Dermis microvascular lymphatic vessel endothelial cell (primary cell): Measurements from ENCODE around the gene RPL3. TPM values are rescaled to one million over a fixed set of nuclear protein-coding genes. Genes with fewer than 3 reads are reported as not detected.
"Not testable (repeated sequence)": the region's sequence is repeated elsewhere in the genome, so short reads cannot be mapped to it uniquely, and the experiment has no call there.

Source experiments
- DNase-seq, 2 donors: peaks; one replicate each; pipeline versions ENCODE4 v3.0.0 to v3.0.0-alpha.2; 2010; ENCODE audit warnings: low read depth in 2 of 2
- total RNA-seq: library from RNA; depleted of rRNA; stranded (reverse); fragments of >200 nt; gene quantifications from 2 replicates; pipeline ENCODE4 v1.2.1, GENCODE V29; 2014

Gene RPL3
- 2,576 and 3,971 TPM in 2 replicates for total RNA-seq

DNA sequence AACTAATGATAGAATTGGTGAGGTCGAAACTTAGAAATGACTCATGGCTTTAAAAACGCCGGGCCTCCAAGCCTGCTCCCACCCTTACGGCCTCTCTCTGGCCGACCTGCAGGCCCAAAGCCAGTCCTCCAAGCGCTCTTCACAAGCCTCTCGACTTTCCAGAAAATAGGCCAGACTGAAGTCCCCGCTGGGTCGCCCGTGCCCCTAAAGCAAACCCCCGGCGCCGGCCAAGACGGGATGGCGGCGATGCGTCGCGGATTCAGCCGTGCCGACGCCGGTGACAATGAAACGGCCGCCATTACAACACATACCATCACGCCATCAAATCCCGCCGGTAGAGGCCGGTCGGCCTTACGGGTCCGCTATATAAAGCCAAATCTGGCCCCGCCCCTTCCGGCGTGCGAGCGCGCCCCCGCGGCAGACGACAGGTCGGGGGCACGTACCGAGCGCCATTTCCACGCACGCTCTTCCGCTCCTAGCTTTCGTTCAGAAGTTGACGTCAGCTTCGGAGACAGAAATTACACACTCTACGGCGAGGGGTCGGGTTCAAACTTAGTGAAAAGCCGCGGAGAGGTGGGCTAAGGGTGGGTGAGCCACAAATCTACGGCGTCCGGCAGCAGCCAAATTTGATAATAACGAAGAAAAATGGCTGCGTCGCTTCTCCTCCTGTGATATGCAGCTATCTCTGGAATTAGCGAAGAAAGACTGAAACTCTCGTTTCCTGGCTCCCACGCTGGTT, at the start of gene RPL3:
Gene RPL3 (minus strand): TSS at position 340 of the 739 bp plus-strand sequence. CDS start 26 bp downstream, at position 314.
- peak; percentile 99 to 100 for DNase-seq

DNA sequence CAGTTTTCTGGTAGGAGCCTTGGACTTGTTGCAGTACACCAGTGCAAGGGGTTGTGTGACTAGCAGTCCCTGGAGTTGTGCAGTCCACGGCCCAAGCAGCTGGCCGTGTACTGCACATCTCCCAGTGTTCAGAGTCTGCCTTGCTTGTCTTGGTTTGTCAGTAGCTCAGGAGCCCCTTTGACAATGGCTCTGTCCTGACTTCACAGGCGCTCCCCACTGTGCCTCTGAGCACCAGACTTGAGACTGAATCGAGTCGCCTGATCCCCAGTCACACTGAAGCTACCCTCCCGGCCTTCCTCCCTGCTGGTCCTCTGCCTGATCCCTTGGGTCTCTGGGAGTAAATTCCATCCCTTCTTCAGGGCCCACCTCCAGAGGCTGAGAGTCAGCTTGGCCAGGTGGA, 49.8 kb upstream of the RPL3 start:
- no peak for DNase-seq

DNA sequence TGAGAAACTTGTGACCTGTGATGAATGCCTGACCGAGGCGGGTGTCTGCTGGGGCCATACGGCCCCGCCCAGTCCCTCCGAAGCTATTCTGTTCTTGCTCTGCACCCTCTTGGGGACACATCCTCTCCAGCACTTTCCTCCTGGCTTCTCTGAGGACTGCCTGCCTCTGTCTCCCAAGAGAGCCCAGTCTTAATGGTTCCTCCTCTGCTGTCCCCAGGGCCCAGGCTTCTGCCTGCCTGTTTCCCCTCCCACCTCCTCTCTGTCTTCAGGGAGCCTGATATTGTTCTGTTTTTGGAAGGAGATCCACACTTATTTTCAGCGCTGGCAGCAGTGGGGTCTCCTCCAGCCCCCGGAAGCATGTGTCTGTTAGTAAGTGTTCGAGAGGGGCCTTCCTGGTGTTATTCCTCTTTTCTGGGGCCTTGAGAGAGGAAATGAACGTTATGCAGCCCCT, 49.1 kb upstream of the RPL3 start:
- no peak for DNase-seq

DNA sequence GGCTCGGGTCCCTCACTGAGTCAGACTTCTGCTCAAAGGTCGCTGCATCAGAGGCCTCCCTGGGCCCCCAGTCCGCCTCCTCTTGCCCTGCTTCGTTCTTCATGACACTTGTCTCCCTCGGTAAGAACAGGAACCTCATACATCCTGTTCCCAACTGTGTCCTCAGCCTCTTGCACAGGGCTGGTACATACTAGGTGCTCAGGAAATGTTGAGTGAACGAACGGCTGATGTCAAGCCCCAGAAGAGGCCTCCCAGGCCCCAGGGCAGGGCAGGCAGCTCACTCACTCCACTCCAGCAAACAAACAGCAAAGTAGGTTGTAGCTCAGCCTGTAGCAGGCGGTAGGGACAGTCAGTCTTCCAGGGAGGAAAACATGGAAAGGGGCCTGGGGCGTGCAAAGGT, 47.6 kb upstream of the RPL3 start:
- DNase-seq, result no peak

DNA sequence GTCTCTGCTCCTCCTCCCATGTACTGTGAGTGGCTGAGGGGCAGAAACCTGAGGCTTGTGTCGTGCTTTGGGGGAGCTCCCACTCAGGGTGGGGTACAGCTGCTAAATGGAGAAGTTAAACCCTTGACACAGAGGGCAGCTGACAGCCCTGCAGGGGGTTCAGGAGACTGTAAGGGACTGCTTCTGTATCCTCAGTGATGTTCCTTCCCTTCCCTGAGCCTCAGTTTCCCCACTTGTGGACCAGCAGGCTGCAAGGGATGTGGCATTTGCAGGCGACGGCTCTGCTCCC, 46.0 kb upstream of the RPL3 start:
- DNase-seq, result no peak

DNA sequence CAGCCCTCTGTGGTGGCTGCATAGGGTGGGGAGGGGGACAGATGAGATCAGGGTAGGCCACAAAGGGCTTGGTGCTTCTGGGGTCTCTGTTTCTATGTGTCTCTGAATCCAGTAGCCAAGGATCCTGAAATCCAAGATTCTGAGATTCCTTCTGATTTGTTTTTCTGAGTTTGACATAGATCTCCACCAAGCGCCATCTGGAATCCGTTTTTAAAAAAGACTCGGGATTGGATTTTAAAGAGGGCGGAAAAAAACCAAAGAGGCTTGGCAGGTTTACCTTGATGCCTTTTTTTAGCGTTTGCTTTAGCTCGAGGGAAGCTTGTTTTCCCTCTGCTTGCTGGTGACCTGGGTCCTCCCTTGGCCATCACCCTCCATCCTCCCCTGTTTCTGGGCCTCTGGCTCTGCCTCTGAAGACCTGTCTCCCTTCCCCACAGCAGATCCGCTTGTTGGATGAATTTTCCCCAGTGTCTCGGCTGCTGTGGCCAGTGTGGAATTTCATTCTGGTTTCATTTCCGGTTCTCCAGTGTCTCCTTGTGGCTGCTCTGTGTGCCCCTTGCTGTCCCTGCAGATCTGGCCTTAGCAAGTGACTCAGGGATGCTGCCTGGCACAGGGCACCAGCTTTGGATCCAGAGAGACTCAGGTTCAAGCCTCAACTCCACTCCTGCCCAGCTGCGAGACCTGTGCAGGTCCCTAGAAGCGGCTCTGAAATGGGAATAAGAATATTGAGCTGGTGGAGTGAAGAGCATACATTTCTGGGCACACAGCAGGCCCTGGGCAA, 45.5 kb upstream of the RPL3 start:
- DNase-seq, result no peak

DNA sequence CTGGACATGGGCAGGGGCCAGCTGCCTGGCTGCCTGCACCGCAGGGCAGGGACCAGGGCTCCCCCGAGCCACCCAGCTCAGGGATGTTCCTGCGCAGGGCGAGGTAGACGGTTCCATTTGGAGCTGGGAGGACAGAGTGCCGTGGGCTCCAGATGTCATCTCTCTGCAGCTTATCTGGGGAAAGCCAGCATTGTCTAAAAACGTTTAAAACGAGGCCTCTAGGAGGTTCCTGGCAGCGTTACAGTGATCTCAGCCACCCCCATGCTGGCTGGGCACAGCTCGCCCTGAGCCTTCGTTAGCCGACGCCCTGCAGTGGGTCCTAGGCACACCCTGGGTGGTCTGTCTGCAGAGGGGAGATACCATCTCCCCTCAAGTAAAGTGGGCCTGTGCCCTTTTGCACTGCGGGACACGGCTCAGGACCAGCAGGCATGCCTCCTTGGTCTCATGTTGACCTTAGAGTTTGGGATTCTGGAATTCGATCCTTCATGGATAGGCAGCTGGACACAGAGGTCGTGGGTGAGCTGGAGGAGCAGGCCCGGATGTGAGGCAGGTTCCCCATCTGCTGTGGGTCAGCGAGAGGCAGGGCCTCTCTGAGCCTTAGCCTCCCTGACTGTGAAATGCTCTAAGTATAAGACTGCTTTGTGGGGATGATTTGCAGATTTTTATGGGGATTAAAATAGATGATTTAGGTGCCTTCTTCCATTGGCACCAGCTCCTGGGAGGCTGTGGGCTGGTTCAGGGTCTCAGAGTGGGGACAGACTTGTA, 44.5 kb upstream of the RPL3 start:
- no peak for DNase-seq

DNA sequence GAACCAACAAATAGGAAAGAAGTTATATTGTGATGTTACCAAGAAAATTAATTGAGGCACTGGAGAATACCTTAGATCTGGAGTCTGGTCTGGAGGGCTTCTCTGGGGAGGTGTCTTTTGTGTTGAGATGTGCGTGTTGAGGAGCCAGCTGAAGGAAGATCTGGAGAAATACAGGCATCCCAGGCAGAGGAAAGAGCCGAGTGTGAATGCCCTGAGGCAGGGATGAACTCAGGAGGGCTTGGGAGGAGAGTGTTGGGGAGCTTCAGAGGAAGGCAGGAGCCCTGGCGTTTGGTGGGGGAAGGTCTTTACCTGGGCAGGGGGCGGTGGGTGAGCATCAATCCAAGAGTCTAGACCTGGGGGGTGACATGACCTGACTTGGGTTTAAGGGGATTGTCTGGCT, 43.5 kb upstream of the RPL3 start:
- no peak for DNase-seq

DNA sequence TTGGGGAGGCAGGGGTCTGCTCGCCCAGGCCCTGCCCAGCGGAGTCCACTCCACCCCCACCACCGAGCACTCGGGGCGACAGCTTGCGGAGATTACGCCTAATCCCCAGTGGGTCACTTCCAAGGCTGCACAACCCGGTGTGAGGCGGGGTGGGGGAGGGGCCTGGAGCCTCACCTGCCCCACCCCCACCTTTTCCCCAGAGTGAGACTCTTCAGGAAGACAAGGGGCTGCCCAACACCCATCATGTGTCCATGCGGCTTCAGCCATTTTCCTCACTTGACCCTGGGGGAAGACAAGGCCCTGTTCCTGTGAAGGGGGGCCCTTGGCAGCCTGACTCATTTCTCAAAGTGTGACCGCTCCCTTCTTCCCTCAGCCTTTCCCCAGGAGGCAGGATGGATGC, 42.8 kb upstream of the RPL3 start:
- no peak for DNase-seq

DNA sequence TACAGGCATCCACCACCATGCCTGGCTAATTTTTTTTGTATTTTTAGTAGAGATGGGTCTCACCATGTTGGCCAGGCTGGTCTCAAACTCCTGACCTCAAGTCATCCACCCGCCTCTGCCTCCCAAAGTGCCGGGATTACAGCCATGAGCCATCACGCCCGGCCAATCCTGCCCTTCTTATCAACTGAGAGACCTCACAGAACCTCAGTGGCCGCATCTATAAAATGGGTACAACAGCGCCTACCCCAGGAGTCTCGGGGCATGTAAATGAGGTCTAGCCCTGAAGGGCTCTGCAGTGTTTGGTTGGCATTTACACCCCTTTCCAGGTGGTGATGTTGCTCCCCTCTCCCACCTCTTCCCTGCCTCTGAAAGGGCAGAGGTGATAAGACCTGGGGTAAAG, 42.1 kb upstream of the RPL3 start:
- DNase-seq, result no peak

DNA sequence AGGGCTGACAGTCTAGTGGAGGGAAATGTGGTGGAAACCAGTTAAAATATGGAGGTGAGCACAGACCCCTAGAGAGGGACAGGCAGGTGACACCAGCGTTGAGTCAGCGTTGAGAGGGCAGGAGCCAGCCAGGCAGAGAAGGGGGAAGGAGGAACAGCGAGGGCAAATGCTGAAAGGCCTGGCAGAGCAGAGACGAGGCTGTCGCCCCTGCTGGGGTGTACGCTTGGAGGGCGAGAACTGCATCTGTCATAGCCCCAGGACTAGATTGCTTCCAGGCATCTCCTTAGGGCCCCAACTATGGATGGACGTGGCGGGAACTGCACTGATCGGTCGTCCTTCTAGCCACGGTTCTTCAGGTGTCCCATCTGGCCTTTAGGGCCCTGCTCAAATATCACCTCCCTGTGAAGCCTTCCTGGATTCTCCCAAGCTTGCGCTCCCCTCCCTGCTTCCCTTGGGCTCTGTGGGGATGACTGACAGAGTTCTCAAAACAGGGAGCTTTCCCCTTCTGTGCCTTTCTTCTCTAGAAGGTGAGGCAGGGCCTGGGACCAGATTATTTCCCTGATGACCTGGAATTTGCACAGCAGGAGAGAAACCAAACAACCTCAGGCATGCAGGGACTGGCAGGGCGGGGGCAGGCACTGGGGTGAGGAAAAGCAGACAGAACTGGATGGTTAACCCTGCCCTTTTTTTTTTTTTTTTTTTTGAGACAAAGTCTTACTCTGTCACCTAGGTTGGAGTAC, 41.4 kb upstream of the RPL3 start:
- DNase-seq, result no peak

DNA sequence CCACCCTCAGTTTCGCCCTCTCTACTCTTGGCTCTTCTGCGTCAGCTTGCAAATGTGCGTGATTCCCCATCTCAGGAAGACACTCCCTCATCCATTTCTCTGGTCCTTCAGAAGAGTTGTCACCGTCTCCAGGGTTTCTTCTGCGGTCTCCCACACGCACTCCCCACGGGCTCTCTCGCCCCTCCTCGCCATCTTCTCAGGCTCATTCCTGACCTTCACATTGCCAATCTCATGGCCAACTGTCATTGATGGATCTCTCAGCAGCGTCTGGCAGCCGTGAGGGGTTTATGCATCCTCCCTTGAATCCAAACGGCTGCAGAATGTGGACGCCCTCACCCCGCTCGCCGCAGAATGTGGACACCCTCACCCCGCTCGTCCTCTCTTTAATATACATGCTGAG, 40.8 kb upstream of the RPL3 start:
- no peak for DNase-seq

DNA sequence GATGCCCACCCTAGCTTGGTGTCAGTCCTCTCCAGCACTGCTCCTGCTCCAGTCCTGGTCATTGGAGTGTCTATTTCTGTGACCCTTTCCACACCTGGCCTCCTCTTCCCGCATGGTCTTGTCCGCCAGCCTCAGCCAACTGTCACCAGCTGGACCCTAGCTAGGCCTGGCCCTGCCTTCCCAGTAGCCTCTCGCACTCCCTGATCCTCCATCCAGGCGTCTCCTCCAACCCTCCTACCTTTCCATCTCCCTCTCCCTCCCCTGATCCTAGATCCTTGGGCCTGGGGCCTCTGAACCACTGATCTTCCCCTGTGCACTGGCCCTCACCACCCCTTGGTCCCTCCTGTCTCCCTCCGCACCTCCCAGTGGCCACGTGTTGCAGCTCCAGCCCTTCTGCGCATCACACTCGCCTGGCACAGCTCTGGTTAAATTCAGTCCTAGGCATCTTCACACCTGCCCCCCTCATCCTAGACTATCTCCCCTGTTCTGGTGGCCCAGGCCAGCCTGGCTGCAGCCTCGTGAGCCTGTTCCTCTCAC, 40.3 kb upstream of the RPL3 start:
- DNase-seq, result no peak

DNA sequence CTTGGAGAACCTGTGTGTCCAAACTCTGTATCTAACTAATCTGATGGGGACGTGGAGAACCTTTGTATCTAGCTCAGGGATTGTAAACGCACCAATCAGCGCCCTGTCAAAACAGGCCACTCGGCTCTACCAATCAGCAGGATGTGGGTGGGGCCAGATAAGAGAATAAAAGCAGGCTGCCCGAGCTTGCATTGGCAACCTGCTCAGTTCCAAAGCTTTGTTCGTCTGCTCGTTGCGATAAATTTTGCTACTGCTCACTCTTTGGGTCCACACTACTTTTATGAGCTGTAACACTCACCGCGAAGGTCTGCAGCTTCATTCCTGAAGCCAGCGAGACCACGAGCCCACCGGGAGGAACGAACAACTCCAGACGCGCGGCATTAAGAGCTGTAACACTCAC, 38.8 kb upstream of the RPL3 start:
- not testable (repeated sequence) for DNase-seq

DNA sequence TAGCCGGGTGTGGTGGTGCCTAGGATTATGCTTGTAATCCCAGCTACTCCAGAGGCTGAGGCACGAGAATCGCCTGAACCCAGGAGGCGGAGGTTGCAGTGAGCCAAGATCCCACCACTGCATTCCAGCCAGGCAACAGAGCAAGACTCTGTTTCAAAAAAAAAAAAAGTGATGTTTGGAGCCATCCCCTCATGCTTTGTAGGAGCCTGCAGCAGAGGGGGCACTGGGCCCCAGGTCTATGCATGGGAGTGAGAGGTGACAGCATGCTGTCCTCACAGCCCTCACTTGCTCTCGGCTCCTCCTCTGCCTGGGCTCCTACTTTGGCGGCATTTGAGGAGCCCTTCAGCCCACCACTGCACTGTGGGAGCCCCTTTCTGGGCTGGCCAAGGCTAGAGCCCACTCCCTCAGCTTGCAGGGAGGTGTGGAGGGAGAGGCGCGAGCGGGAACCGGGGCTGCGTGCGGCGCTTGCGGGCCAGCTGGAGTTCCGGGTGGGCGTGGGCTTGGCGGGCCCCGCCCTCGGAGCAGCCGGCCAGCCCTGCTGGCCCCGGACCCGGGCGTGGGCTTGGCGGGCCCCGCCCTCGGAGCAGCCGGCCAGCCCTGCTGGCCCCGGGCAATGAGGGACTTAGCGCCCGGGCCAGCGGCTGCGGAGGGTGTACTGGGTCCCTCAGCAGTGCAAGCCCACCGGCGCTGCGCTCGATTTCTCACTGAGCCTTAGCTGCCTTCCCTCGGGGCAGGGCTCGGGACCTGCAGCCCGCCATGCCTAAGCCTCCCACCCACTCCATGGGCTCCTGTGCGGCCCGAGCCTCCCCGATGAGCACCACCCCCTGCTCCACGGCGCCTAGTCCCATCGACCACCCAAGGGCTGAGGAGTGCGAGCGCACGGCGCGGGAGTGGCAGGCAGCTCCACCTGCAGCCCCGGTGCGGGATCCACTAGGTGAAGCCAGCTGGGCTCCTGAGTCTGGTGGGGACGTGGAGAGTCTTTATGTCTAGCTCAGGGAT, 38.0 kb upstream of the RPL3 start:
- not testable (repeated sequence) for DNase-seq

DNA sequence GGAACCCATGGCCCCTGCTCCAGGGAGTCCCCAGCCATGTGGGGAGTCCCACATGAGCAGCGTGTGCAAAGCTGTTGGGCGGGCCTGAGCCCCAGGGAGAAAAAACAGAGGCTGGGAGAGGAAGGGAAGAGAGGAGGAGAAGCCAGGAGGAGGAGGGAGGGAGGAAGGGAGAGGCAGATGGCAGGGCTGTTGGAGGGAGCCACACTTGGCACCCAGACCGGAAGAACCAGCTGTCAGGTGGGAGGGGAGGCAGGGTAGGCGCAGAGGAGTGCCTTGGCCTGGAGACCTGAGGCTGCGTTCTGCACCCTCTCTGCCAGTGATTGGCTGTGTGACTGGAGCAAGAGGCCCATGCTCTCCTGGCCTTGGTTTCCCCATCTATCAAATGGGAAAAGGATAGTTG, 37.0 kb upstream of the RPL3 start:
- DNase-seq, result no peak

DNA sequence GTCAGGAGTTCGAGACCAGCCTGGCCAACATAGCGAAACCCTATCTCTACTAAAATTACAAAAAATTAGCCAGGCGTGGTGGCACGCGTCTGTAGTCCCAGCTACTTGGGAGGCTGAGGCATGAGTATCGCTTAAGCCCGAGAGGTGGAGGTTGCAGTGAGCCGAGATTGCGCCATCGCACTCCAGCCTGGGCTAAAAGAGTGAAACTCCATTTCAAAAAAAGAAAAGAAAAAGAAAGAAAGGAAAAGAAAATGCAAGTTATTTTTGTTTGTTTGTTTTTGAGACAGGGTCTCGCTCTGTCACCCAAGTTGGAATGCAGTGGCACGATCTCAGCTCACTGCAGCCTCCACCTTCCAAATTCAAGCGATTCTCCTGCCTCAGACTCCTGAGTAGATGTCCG, 36.4 kb upstream of the RPL3 start:
- DNase-seq, result not testable (repeated sequence)

DNA sequence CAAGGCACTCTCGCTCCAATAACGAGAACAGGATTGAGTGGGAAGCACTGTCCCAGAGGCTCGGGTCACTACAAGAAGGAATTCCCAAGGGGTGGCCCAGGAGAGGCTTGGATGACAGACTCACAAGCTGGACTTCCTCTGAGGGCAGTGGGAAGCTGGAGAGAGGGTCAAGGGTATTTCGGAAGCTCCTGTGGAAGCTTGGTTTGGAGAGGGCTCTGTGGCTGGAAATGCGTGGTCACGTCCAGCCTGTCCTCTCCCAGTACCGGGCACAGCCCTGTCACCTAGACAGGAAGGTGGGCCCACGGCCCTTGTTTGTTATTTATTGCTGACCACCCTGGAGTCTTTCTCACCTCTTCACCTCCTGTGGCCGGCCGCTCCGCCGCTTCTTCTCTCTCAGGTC, 35.7 kb upstream of the RPL3 start:
- DNase-seq, result no peak

DNA sequence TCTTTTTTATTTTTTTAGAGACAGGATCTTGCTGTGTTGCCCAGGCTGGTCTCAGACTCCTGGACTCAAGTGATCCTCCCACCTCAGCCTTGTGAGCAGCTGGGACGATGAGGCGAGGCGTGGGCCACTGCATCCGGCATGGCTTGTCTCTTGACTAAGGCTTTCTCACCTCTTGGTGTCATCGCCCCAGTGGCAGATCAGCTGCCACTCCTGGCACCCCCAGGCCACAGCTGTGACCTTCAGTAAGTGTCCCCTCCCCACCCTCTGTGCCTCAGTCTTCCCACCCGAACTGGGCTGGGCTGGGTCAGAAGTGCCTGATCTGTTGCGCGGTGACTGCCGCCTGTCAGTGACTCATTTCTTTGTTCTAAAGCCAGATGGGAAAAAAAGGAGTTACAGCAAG, 33.9 kb upstream of the RPL3 start:
- DNase-seq, result peak in 1 of 2 donors; percentile 12

DNA sequence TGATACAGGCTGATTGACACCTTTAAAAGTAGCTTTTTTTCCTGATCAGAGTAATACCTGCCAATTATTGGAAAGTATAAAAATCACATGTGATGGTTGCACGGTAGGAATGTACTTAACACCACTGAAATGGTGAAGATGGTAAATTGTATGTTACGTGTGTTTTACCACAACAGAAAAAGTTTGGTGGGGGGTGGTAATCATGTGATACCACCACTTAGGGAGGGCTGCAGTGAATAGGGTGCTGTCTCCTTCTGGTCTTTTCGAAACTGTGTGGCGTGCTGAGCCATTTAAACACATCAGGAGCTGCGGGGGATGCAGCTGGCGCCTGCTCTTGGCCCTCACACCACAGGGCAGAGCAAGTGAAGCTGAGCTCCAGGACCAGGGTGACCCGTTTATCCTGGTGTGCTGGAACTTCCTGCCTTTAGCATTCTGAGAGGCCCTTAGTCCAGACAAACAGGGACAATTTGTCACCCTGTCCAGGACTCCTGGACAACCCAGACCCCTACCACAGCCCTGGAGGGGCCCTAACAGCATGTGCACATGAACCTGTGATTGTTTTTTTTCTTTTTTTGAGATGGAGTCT, 33.0 kb upstream of the RPL3 start:
- no peak for DNase-seq
